Regular cardiac myocyte (primary cell): ENCODE data around the gene PCDHGA1. TPM values are rescaled to one million over a fixed set of nuclear protein-coding genes. Genes with fewer than 3 reads are reported as not detected.

ENCODE experiments used
- total RNA-seq: library from RNA; depleted of rRNA; stranded (reverse); fragments of >200 nt; gene quantifications from 2 replicates; pipeline ENCODE4 v1.2.3, GENCODE V29; 2014

PCDHGA1 gene
- 0.38 and 1.4 TPM in 2 replicates for total RNA-seq

DNA sequence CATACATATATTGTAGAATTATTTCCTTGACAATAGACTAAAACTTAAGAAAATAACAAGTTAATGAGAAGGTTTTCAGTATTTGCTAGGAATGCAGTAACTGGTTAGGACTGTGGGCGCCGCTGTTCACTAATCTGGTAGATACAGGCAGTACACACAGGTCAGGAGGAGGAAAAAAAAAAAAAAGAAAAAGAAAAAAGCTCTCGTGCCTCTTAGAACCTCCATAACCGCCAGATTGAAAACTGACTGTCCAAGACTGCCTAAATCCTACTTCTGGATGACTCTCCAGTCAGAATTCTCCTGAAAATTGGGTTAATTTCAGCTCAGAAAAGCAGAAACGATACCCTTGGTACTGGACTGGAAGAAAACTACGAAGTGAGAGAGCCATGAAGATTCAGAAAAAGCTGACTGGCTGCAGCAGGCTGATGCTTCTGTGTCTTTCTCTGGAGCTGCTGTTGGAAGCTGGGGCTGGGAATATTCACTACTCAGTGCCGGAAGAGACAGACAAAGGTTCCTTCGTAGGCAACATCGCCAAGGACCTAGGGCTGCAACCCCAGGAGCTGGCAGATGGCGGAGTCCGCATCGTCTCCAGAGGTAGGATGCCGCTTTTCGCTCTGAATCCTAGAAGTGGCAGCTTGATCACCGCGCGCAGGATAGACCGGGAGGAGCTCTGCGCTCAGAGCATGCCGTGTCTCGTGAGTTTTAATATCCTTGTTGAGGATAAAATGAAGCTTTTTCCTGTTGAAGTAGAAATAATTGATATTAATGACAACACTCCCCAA is at the start of gene PCDHGA1:
Gene PCDHGA1 (plus strand): TSS at position 216 of the 782 bp plus-strand sequence.

GRCh38 chr5:141303756-141304155 is 26.6 kb upstream of the PCDHGA1 start, which contains the start of gene SLC25A2:
Gene SLC25A2 (minus strand): TSS chr5:141304049. CDS start chr5:141303865, 184 bp downstream.

DNA sequence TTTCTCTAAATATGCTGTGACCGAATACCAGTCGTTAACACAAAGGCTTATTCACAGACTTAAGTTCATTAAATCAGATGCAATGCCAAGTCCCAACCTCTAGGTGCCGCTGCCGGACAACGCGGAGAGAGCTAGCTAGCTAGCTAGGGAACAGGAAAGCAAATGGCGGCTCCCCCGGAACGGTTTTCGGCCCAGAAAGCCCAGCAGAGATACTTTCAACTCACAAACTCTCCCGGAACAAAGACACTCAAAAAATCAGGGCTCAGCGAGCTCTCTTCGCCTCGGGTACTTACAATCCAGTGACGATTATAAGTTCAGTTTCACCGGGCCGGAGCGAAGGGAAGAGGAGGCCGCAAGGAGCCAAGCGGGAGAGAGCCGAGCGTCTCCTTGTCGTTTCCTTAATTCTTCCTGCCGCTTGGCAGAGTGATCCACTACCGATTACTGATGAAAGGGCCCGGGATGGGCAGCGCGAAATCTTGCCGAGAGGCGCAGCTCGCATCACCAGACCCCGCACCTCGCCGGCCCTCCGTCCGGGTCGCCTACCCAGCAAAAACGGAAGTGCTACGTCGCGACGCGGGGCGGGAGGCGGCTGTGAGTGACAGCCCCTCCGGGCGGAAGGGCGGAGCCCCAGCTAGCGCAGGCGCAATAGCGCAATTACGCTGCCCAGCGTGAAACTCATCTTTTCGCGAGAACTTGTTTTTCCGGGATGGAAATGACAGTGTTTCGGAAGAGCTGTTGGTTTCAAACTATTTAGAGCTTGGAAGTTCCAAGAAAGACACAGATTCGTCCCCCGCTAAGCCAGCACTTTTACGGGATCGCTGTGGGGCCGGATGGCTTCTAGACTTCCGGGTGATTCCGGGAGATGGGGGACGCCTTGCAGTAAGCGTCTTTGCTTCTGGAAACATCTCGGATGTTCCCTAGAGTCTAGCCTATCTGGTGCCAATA is 9.8 kb upstream of the PCDHGA1 start, which contains the start of gene TAF7:
Gene TAF7 (minus strand): TSS at position 560 of the 945 bp plus-strand sequence. CDS start 740 bp downstream, outside the sequence.

GRCh38 chr5:141338538-141339306 is 8.4 kb downstream of the PCDHGA1 start, which contains the start of gene PCDHGA2:
Gene PCDHGA2 (plus strand): TSS chr5:141338760.

DNA sequence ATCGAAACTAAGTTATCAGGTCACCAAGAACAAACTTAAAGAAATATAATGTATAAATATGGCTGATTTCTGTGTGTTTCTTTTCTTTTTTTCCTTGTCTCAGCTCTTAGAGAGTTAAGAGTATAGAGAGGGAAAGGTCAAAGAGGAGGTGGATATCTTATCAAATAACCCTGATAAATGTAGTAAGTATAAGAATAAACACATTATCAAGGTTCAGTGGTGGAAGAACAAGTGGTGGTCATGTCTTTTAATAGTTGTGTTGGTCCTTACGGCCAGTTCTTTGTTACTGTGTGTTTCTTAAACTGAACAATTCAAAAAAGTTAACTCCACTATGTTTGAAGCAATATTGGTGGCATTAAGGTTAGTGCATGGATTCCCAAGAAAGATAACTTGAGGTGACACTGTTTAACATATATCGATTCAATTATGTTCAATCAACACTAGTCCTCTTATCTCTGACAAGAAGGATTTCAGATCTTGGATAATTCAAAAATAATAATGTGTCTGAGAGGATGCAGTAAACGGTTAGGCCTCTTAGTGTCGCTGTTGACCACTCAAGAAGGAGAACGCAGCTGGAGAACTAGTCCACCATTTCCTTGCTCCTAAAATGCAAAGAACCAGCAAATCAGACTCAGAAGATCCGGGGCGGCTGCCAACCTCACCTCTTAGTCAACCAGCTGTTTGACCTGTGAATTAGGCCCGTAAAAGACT is 13.1 kb downstream of the PCDHGA1 start, which contains the start of gene PCDHGA3:
Gene PCDHGA3 (plus strand): TSS at position 588 of the 711 bp plus-strand sequence. CDS start 205 bp downstream, outside the sequence.

DNA sequence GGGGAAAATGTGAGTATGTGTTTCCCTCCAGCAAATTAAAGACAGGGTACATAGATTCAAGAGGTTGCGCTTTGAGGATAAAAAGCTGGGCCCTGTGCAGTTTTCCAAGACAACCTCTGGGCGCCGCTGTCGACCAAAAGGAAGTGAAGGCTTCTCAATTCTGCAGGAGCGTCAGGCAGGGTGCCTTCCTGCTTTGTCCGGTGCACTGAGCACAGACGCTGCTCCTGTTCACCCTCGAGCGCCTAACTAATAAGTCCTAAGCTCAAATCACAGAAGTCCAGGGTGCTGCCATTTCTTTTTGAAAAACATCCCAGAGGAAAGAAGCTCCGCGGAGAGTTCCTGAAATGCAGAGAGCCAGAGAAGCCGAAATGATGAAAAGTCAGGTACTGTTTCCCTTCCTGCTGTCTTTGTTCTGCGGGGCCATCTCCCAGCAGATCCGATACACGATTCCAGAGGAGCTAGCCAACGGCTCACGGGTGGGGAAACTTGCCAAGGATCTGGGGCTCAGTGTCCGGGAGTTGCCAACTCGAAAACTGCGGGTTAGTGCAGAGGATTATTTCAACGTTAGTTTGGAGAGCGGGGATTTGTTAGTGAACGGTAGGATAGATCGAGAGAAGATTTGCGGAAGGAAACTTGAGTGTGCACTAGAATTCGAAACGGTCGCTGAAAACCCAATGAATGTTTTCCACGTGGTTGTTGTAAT is 19.8 kb downstream of the PCDHGA1 start, which contains the start of gene PCDHGB1:
Gene PCDHGB1 (plus strand): TSS at position 183 of the 703 bp plus-strand sequence. CDS start 162 bp downstream, at position 345.

GRCh38 chr5:141354900-141355469 is 24.7 kb downstream of the PCDHGA1 start, which contains the start of gene PCDHGA4:
Gene PCDHGA4 (plus strand): TSS chr5:141355021. CDS start chr5:141355108, 87 bp downstream.

GRCh38 chr5:141359790-141360426 is 29.6 kb downstream of the PCDHGA1 start, which contains the start of gene PCDHGB2:
Gene PCDHGB2 (plus strand): TSS chr5:141359994. CDS start chr5:141360136, 142 bp downstream.

GRCh38 chr5:141363952-141364660 is 33.8 kb downstream of the PCDHGA1 start, which contains the start of gene PCDHGA5:
Gene PCDHGA5 (plus strand): TSS chr5:141364162. CDS start chr5:141364331, 169 bp downstream.

DNA sequence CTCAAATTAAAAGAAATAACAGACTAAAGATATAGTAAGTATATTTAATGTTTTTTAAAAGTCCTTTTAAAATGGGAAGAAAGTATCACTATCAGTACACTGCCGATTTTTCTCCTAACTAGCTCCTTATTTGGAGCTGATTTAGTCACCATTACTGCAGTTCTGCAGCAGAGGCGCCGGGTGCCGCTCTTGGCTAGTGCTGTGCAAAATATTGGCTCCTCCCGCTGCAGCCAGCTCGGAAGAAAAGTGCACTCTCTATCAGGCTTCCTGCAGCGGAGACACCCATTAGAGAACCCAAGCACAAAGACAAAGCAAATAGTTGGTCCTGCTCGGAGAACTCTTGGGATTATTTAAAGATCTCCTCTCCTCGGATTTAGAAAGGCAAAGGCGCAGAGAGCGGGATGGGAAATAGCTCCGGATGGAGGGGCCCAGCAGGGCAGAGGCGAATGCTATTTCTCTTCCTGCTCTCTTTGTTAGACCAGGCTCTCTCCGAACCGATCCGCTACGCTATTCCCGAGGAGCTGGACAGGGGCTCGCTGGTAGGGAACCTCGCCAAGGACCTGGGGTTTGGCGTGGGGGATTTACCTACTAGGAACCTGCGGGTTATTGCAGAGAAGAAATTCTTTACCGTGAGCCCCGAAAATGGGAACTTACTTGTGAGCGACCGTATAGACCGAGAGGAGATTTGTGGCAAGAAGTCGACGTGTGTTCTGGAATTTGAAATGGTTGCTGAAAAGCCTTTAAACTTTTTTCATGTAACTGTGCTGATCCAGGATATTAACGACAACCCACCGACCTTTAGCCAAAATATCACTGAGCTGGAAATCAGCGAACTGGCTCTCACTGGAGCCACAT is 39.9 kb downstream of the PCDHGA1 start, which contains the start of gene PCDHGB3:
Gene PCDHGB3 (plus strand): TSS at position 249 of the 855 bp plus-strand sequence. CDS start 153 bp downstream, at position 402.

GRCh38 chr5:141373673-141374317 is 43.5 kb downstream of the PCDHGA1 start, which contains the start of gene PCDHGA6:
Gene PCDHGA6 (plus strand): TSS chr5:141373891. CDS start chr5:141374084, 193 bp downstream.

GRCh38 chr5:141382469-141383294 is 52.4 kb downstream of the PCDHGA1 start, which contains the start of gene PCDHGA7:
Gene PCDHGA7 (plus strand): TSS chr5:141382742. CDS start chr5:141382900, 158 bp downstream.

GRCh38 chr5:141387557-141388311 is 57.4 kb downstream of the PCDHGA1 start, which contains the start of gene PCDHGB4:
Gene PCDHGB4 (plus strand): TSS chr5:141387698. CDS start chr5:141387885, 187 bp downstream.

DNA sequence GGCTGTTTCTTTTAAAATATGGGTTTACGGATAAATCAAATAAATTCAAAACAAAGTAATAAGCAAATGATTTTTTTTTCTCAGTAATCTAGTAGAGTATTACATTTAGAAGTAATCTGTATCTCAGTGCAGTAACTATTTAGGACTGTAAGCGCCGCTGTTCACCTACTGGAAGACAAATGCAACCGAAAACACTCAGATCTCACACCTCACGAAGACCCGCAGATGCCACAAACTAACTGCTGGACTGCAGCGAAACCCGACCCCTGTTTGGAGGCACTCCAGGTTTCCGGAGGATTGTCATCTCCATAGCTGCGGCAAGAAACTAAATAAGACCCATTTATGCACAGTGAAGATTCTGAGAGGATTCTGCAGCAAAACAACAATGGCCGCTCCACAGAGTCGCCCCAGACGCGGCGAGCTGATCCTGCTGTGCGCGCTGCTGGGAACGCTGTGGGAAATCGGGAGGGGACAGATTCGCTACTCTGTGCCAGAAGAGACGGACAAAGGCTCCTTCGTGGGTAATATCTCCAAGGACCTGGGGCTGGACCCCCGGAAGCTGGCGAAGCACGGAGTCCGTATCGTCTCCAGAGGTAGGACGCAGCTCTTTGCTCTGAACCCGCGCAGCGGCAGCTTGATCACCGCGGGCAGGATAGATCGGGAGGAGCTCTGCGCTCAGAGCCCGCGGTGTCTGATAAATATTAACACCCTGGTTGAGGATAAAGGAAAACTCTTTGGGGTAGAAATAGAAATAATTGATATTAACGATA is 62.3 kb downstream of the PCDHGA1 start, which contains the start of gene PCDHGA8:
Gene PCDHGA8 (plus strand): TSS at position 205 of the 770 bp plus-strand sequence. CDS start 181 bp downstream, at position 386.

